Measurements from ENCODE around the gene COBL.

- TF ChIP-seq EZH2 (IDR thresholded peaks at IDR 0.05; ENCODE audit: low read depth) (no peak), CTCF (conservative IDR thresholded peaks at IDR 0.05) (no peak)
Observed at GRCh38 chr7:51242007-51242691, 74.5 kb downstream of the COBL start.
